Measurements from ENCODE around the gene RBM7. TPM values are rescaled to one million over a fixed set of nuclear protein-coding genes. Genes with fewer than 3 reads are reported as not detected.

Gene RBM7
- total RNA-seq, 1 experiment from 2014 or later: 27.9 TPM

DNA sequence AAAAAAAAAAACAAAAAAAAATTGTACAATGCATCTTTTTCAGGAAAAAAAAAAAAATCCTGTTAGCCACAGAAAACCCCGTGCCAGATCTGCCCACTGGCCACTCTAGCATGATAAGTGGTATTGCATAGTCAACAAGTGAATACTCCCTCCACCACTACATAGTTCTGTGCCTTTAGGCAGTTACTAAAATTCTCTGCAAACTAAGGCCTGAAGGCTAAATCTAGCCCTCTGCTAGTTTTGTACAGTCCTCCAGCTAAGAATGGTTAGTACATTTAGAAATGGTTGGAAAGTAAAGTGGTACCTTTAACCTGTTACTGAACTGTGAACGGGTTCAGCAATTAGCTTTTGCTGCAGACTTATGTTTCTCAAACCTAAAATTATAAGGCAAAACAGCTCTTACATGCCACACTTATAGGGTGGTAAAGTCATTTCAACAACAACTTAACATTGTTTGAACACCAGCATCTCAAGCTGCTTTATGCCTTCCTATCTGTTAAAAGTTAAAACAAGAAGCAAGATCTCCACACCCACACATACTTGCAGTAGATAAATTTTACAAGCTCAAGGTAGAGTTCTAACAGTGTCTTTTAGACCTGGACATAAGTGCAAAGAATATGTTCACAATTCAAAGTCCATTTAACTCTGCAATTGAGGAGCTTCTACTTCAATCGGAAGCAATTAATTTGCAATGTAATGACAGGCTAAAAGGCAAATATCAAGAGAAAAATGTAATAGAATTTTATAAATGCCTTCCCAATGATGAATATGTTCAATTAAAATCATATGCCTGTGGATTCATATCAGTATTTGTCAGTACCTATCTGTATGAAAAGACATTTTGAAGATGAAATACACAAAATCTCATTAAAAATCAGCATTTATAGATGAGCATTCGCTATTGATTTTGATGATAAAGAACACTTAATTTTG lies 7.5 kb upstream of the RBM7 start:
- POLR2A ChIA-PET: no interaction called here

DNA sequence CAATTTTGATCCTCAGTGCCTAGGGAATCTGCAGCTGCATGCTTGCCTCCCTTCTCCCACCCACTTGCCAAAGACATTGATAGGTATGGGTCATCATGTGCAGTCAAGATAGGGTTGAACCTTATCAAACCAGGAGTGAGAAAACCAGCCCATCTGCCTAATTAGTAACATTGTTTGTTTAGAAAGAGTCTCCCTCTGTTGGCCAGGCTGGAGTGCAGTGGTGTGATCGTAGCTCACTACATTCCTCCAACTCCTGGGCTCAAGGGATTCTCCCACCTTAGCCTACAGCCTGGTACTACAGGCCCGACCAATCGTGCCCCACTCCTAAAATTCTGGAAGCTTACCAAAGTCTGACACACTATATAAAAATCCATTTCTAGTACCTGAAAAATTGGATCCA lies 4.7 kb upstream of the RBM7 start:
- ChIA-PET POLR2A (interaction anchor here (1.0 kb wide), 1 partner anchor 10 kb away, joined by 3 read pairs; no protein-coding TSS in a partner anchor), CTCF (interaction anchor here (1.1 to 1.2 kb wide), 2 partner anchors 28 to 47 kb away, joined by 3 to 4 read pairs; no protein-coding TSS in a partner anchor), RAD21 (ENCODE audit: low non-redundant PET in 1 of 2, low total read pairs in 2 of 2, uncharacterized antibody in 2 of 2, unreplicated experiment in 2 of 2) (no interaction called here)
- no peak overlapping the region for H3K4me3 ChIP-seq (replicated peaks in 1 of 2; ENCODE audit: low read depth in 1 of 2, low read length in 2 of 2)
- H3K79me2 ChIP-seq (ENCODE audit: insufficient read depth, low read length): peaks cover 20% of the 10 kb centered on the region
- H3K9ac ChIP-seq (ENCODE audit: low read length): no peak overlapping the region
- peaks cover 0 to 7% of the 10 kb centered on the region in 2 experiments; a peak in 1 of 4 replicates for H3K4me1 ChIP-seq (ENCODE audit: control insufficient read depth in 1 of 2, insufficient read depth in 2 of 2, low read length in 2 of 2)
- DNase-seq (ENCODE audit: low read depth, low spot score) (peak; percentile 15), ATAC-seq (peak; percentile 25; the same call in 1 of the 2 replicates)
- H4K20me1 ChIP-seq (ENCODE audit: insufficient read depth): no peaks in the 10 kb centered on the region
- no peaks in the 10 kb centered on the region for H3K9me3 ChIP-seq (ENCODE audit: control insufficient read depth in 1 of 2, insufficient read depth in 1 of 2, low read depth in 1 of 2, low read length in 2 of 2)
- no peak overlapping the region for H3K27ac ChIP-seq (ENCODE audit: low read depth, low read length)
- no peaks in the 10 kb centered on the region for H3K36me3 ChIP-seq (ENCODE audit: control insufficient read depth in 1 of 2, insufficient read depth in 2 of 2, low read length in 2 of 2)
- intact Hi-C loops (cut with micrococcal nuclease): loop anchor here (5.0 kb wide), 1 partner anchor 48 kb away; no protein-coding TSS in a partner anchor
- no peak overlapping the region for H3K4me2 ChIP-seq (ENCODE audit: low read length)
- no peak overlapping the region for H2AFZ ChIP-seq (ENCODE audit: low read depth, low read length, poor library complexity, severe bottlenecking)
- no TSS peak for BruUV-seq (replicated peaks)
- no peaks in the 10 kb centered on the region for H3K9me2 ChIP-seq (ENCODE audit: insufficient read depth)
- 0 out of 2 replicates have a peak, but pooled peaks cover 6% of the 10 kb centered on the region for H3K27me3 ChIP-seq (ENCODE audit: insufficient read depth, low read length)
- no peak for TF ChIP-seq POLR2A (IDR thresholded peaks at IDR 0.05; ENCODE audit: borderline replicate concordance, extremely low read depth, insufficient read depth, insufficient read length)
- TF ChIP-seq, protein P1, sequence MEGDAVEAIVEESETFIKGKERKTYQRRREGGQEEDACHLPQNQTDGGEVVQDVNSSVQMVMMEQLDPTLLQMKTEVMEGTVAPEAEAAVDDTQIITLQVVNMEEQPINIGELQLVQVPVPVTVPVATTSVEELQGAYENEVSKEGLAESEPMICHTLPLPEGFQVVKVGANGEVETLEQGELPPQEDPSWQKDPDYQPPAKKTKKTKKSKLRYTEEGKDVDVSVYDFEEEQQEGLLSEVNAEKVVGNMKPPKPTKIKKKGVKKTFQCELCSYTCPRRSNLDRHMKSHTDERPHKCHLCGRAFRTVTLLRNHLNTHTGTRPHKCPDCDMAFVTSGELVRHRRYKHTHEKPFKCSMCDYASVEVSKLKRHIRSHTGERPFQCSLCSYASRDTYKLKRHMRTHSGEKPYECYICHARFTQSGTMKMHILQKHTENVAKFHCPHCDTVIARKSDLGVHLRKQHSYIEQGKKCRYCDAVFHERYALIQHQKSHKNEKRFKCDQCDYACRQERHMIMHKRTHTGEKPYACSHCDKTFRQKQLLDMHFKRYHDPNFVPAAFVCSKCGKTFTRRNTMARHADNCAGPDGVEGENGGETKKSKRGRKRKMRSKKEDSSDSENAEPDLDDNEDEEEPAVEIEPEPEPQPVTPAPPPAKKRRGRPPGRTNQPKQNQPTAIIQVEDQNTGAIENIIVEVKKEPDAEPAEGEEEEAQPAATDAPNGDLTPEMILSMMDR (IDR thresholded peaks at IDR 0.05 in 2 of 3, conservative IDR thresholded peaks at IDR 0.05 in 1 of 3; ENCODE audit: borderline replicate concordance in 1 of 3, insufficient read depth in 1 of 3, low read depth in 2 of 3, low read length in 2 of 3): peak in 2 of 3 experiments; percentile 56 to 57; a peak in 4 of 6 replicates
- TF ChIP-seq TCF7L2 (IDR thresholded peaks at IDR 0.05; ENCODE audit: borderline replicate concordance, extremely low read depth, insufficient read depth, insufficient read length): no peak
- TF ChIP-seq SIN3A (IDR thresholded peaks at IDR 0.05; ENCODE audit: low read depth): no peak
- TF ChIP-seq, protein P2, sequence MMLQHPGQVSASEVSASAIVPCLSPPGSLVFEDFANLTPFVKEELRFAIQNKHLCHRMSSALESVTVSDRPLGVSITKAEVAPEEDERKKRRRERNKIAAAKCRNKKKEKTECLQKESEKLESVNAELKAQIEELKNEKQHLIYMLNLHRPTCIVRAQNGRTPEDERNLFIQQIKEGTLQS (IDR thresholded peaks at IDR 0.05): no peak
- no peak for TF ChIP-seq REST (IDR thresholded peaks at IDR 0.05; ENCODE audit: low read depth)
- peak; percentile 14; the same call in 1 of the 2 replicates for TF ChIP-seq RAD21 (IDR thresholded peaks at IDR 0.05; ENCODE audit: low read depth)
- no peak for TF ChIP-seq EGR1 (IDR thresholded peaks at IDR 0.05; ENCODE audit: low read depth)
- TF ChIP-seq SP1 (IDR thresholded peaks at IDR 0.05; ENCODE audit: low read depth): no peak
- TF ChIP-seq ZNF274 (IDR thresholded peaks at IDR 0.05; ENCODE audit: low read depth, low read length): no peak
- TF ChIP-seq CBX3 (IDR thresholded peaks at IDR 0.05; ENCODE audit: low read depth): no peak

More for the DNA sequence above, 7.5 kb upstream of the RBM7 start:
- no peaks in the 10 kb centered on the region for H3K9me2 ChIP-seq (ENCODE audit: insufficient read depth)
- no peaks in the 10 kb centered on the region for H3K4me1 ChIP-seq (ENCODE audit: control insufficient read depth in 1 of 2, insufficient read depth in 2 of 2, low read length in 2 of 2)
- BruUV-seq (replicated peaks): no TSS peak
- no peaks in the 10 kb centered on the region for H3K9me3 ChIP-seq (ENCODE audit: control insufficient read depth in 1 of 2, insufficient read depth in 1 of 2, low read depth in 1 of 2, low read length in 2 of 2)
- no peaks in the 10 kb centered on the region for H3K36me3 ChIP-seq (ENCODE audit: control insufficient read depth in 1 of 2, insufficient read depth in 2 of 2, low read length in 2 of 2)
- no peak overlapping the region for H3K9ac ChIP-seq (ENCODE audit: low read length)
- TF ChIP-seq POLR2A (IDR thresholded peaks at IDR 0.05; ENCODE audit: borderline replicate concordance, extremely low read depth, insufficient read depth, insufficient read length): no peak
- no peak for TF ChIP-seq SP1 (IDR thresholded peaks at IDR 0.05; ENCODE audit: low read depth)
- TF ChIP-seq EZH2phosphoT487 (IDR thresholded peaks at IDR 0.05; ENCODE audit: borderline replicate concordance): no peak
- no peak for TF ChIP-seq POLR2AphosphoS5 (IDR thresholded peaks at IDR 0.05; ENCODE audit: low read depth, low read length)
- DNase-seq (ENCODE audit: low read depth, low spot score) (no peak), ATAC-seq (no peak)
- RAD21 ChIA-PET (ENCODE audit: low non-redundant PET in 1 of 2, low total read pairs in 2 of 2, uncharacterized antibody in 2 of 2, unreplicated experiment in 2 of 2): no interaction called here
- CTCF ChIA-PET: no interaction called here
- H3K4me2 ChIP-seq (ENCODE audit: low read length): no peak overlapping the region
- no peak overlapping the region for H2AFZ ChIP-seq (ENCODE audit: low read depth, low read length, poor library complexity, severe bottlenecking)
- no peaks in the 10 kb centered on the region for H3K79me2 ChIP-seq (ENCODE audit: insufficient read depth, low read length)
- 0 out of 2 replicates have a peak, but pooled peaks cover 6% of the 10 kb centered on the region for H3K27me3 ChIP-seq (ENCODE audit: insufficient read depth, low read length)
- H4K20me1 ChIP-seq (ENCODE audit: insufficient read depth): no peaks in the 10 kb centered on the region
- intact Hi-C loops (cut with micrococcal nuclease): no loop called here
- no peak overlapping the region for H3K4me3 ChIP-seq (replicated peaks in 1 of 2; ENCODE audit: low read depth in 1 of 2, low read length in 2 of 2)
- no peak overlapping the region for H3K27ac ChIP-seq (ENCODE audit: low read depth, low read length)

All from HCT116 (cell line).